OCI-LY7 (cell line): ENCODE results near the gene TCL1B. TPM values are rescaled to one million over a fixed set of nuclear protein-coding genes. Genes with fewer than 3 reads are reported as not detected.

ENCODE experiments used
- BruUV-seq: library from RNA; stranded (reverse); fragments of 400-500 nt; replicated peaks from 2 replicates; lab custom pipeline; 2021; lab: Mats Ljungman, UMichigan
- CTCF ChIA-PET: fragments of 300-600 bp; sonication (Branson Sonifier 250); formaldehyde crosslinking; loops from one replicate; lab custom pipeline; 2022; ENCODE audit warnings: antibody characterized with exemption; ENCODE audit not compliant: unreplicated experiment; lab: Charles Lee
- POLR2A ChIA-PET: fragments of 300-600 bp; sonication (Branson Sonifier 250); formaldehyde crosslinking; loops from one replicate; lab custom pipeline; 2022; ENCODE audit warnings: antibody characterized with exemption; lab: Charles Lee
- DNase-seq: peaks from one replicate; pipeline ENCODE4 v3.0.0-alpha.2; 2015; ENCODE audit warnings: low spot score
- H2AFZ ChIP-seq: fragments of 200-600 bp; sonication (generic), shearing (Covaris generic); 2 replicates; pipeline ENCODE4 v1.6.1; 2014; ENCODE audit warnings: mild to moderate bottlenecking, antibody characterized with exemption, low read length, moderate library complexity
- H3K27ac ChIP-seq: fragments of 200-600 bp; sonication (generic); 2 replicates; pipeline ENCODE4 v1.5.1; 2014; ENCODE audit warnings: mixed run types, low read depth, mild to moderate bottlenecking, moderate library complexity, low read length, inconsistent platforms; ENCODE audit not compliant: poor library complexity, severe bottlenecking
- H3K36me3 ChIP-seq: fragments of 200-600 bp; sonication (generic); 2 replicates; pipeline ENCODE4 v1.6.1; 2014; ENCODE audit warnings: mild to moderate bottlenecking, antibody characterized with exemption, low read length, moderate library complexity, mixed read lengths; ENCODE audit not compliant: insufficient read depth
- H3K4me1 ChIP-seq: fragments of 200-600 bp; sonication (generic); 2 replicates; pipeline ENCODE4 v1.5.1; 2014; ENCODE audit warnings: mild to moderate bottlenecking, low read length; ENCODE audit not compliant: insufficient read depth, poor library complexity, severe bottlenecking
- H3K4me2 ChIP-seq: fragments of 200-600 bp; sonication (generic); 2 replicates; pipeline ENCODE4 v1.6.1; 2014; ENCODE audit warnings: mild to moderate bottlenecking, low read length
- H3K4me3 ChIP-seq: fragments of 200-600 bp; sonication (generic); 2 replicates; pipeline ENCODE4 v1.5.1; 2014; ENCODE audit warnings: mild to moderate bottlenecking, low read depth, low read length; ENCODE audit not compliant: poor library complexity, severe bottlenecking
- H3K79me2 ChIP-seq: fragments of 200-600 bp; sonication (generic); 2 replicates; pipeline ENCODE4 v1.6.1; 2016; ENCODE audit warnings: low read depth, mild to moderate bottlenecking, low read length, moderate library complexity, mixed read lengths; ENCODE audit not compliant: insufficient read depth
- H3K9me2 ChIP-seq: fragments of 200-600 bp; sonication (generic); 2 replicates; pipeline ENCODE4 v1.6.1; 2016; ENCODE audit warnings: mild to moderate bottlenecking, low read length, mixed read lengths; ENCODE audit not compliant: insufficient read depth
- H3K9me3 ChIP-seq: fragments of 200-600 bp; sonication (generic); 2 replicates; pipeline ENCODE4 v1.6.1; 2014; ENCODE audit warnings: mild to moderate bottlenecking, mixed run types, low read length, mixed read lengths
- H4K20me1 ChIP-seq: fragments of 200-600 bp; sonication (generic); 2 replicates; pipeline ENCODE4 v1.6.1; 2014; ENCODE audit warnings: mild to moderate bottlenecking, antibody characterized with exemption, low read length, moderate library complexity, mixed read lengths; ENCODE audit not compliant: insufficient read depth
- EZH2phosphoT487 ChIP-seq: fragments of 200-600 bp; sonication (generic); IDR thresholded peaks from 2 replicates; pipeline ENCODE4 v1.6.1; 2018; ENCODE audit warnings: low read depth, borderline replicate concordance, mild to moderate bottlenecking, mixed run types, antibody characterized with exemption, low read length, moderate library complexity, mixed read lengths
- intact Hi-C: fragments of 100-400 bp; cut with micrococcal nuclease; formaldehyde crosslinking; loops from one replicate; pipeline ENCODE4 v1.10.0; 2022; ENCODE audit not compliant: unreplicated experiment
- total RNA-seq, 2 experiments: library from RNA; depleted of rRNA in 1 of 2; stranded (reverse); fragments of >200 nt in 1 of 2; shearing (Covaris generic) in 1 of 2; gene quantifications; 2 replicates each; pipeline ENCODE4 v1.2.3, GENCODE V29; 2014 to 2022
- TF ChIP-seq, protein P1 (sequence below): fragments of 200-600 bp; sonication (generic); conservative IDR thresholded peaks from 2 replicates; pipeline ENCODE4 v1.5.1; 2014; ENCODE audit warnings: mild to moderate bottlenecking, antibody characterized with exemption, low read length, moderate library complexity, mixed read lengths

The TCL1B gene
- total RNA-seq, 2 experiments from 2014 or later, result 5.6 to 75.2 TPM

DNA sequence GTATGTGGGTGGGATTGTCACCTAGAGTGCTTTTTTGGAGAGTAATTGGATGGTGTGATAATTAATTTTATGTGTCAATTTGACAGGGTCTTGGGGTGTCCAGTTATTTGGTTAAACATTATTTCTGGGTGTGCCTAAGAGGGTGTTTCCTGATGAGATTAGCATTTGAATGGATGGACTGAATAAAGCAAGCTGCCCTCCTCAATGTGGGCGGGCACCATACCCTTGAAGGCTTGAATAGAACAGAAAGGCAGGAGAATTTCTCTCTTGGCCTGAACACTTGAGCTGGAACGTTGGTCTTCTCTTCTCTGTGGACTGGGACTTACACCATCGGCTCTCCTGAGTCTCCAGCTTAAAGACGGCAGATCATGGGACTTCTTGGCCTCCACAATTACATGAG, 28.8 kb upstream of the TCL1B start:
- Histone ChIP-seq H4K20me1 (no peaks in the 10 kb centered on the region), H3K36me3 (no peaks in the 10 kb centered on the region), H3K4me2 (no peak overlapping the region), H3K79me2 (no peaks in the 10 kb centered on the region), H3K4me1 (peaks cover 95% of the 10 kb centered on the region), H3K9me3 (no peaks in the 10 kb centered on the region), H3K27ac (no peak overlapping the region), H2AFZ (no peak overlapping the region), H3K9me2 (no peaks in the 10 kb centered on the region), H3K4me3 (no peak overlapping the region)
- no TSS peak for BruUV-seq
- TF ChIP-seq EZH2phosphoT487, result no peak
- TF ChIP-seq, protein P1, sequence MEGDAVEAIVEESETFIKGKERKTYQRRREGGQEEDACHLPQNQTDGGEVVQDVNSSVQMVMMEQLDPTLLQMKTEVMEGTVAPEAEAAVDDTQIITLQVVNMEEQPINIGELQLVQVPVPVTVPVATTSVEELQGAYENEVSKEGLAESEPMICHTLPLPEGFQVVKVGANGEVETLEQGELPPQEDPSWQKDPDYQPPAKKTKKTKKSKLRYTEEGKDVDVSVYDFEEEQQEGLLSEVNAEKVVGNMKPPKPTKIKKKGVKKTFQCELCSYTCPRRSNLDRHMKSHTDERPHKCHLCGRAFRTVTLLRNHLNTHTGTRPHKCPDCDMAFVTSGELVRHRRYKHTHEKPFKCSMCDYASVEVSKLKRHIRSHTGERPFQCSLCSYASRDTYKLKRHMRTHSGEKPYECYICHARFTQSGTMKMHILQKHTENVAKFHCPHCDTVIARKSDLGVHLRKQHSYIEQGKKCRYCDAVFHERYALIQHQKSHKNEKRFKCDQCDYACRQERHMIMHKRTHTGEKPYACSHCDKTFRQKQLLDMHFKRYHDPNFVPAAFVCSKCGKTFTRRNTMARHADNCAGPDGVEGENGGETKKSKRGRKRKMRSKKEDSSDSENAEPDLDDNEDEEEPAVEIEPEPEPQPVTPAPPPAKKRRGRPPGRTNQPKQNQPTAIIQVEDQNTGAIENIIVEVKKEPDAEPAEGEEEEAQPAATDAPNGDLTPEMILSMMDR, result no peak
- POLR2A ChIA-PET, result interaction anchor here (10.0 kb wide), 1 partner anchor 11 kb away, joined by 127 read pairs; no protein-coding TSS in a partner anchor
- intact Hi-C loops, result no loop called here
- CTCF ChIA-PET, result no interaction called here
- no peak for DNase-seq

DNA sequence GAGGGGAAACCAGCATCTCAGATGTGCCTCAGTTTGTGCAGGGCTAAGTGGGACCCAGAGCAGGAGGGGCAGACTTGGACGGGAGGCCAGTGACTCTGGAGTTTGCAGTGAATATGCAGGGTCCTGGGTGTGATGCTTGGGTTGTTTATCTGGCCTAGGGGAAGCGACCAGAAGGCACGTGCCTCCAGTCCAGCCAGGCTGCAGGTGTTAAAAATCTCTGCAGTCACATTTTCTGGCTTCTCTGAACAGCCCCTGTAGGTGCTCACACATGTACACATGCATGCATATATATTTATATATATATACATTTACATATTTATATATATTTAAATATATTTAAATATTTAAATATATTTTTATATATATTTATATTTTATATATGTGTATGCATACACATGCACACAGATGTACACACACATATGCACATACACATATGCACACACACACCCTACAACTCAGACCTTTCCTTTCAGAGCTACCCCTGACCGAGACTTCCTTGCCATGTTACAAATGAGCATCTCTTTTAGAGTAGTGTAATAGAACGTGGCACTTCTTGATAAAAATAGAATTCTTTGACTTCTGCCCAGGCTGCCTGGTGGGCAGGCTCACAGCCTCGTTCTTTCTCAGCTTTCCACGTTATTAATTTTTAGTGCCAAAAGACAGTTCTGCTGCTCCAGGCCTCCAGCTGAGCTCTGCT, 26.8 kb upstream of the TCL1B start:
- BruUV-seq, result no TSS peak
- Histone ChIP-seq H4K20me1 (no peaks in the 10 kb centered on the region), H3K36me3 (no peaks in the 10 kb centered on the region), H3K9me2 (no peaks in the 10 kb centered on the region), H2AFZ (peak overlapping the region; percentile 33; the same call in 1 of the 2 replicates), H3K4me3 (no peak overlapping the region), H3K4me1 (peaks cover 95% of the 10 kb centered on the region), H3K9me3 (no peaks in the 10 kb centered on the region), H3K27ac (peak overlapping the region; percentile 98), H3K79me2 (no peaks in the 10 kb centered on the region), H3K4me2 (peak overlapping the region; percentile 79)
- intact Hi-C loops, result no loop called here
- ChIA-PET POLR2A (interaction anchor here (0.6 to 11.7 kb wide), 6 partner anchors 8 to 75 kb away, joined by 3 to 235 read pairs (median 6); no protein-coding TSS in a partner anchor), CTCF (no interaction called here)
- TF ChIP-seq, protein P1, result no peak
- TF ChIP-seq EZH2phosphoT487, result no peak
- DNase-seq, result peak; percentile 38

DNA sequence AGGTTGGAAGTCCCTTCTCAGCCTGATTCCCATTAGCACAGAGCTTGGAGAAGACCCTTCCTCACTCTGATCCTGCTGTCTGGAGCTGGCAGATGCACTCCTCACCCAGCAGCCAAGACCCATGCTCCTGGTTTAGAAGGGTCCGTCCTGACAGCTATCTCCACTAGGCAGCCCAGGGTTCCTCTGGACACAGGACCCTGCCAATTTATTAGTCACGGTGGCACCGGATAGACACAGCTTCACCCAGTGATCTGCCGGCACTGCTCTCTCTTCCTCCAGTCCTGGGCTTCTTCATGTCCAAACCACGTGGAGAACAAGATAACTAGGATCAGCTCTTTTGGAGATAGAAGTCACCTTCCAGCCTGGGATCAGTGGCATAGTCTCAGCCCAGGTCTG, 26.2 kb upstream of the TCL1B start:
- no peak for DNase-seq
- intact Hi-C loops, result loop anchor here (10.0 kb wide), 2 partner anchors 195 to 1705 kb away; no protein-coding TSS in a partner anchor
- BruUV-seq, result no TSS peak
- Histone ChIP-seq H3K9me3 (no peaks in the 10 kb centered on the region), H3K4me1 (peaks cover 95% of the 10 kb centered on the region), H4K20me1 (no peaks in the 10 kb centered on the region), H3K4me2 (peak overlapping the region; percentile 79), H3K36me3 (no peaks in the 10 kb centered on the region), H3K9me2 (no peaks in the 10 kb centered on the region), H2AFZ (peak overlapping the region; percentile 33; the same call in 1 of the 2 replicates), H3K79me2 (no peaks in the 10 kb centered on the region), H3K27ac (peak overlapping the region; percentile 98), H3K4me3 (no peak overlapping the region)
- CTCF ChIA-PET, result no interaction called here
- TF ChIP-seq, protein P1, result no peak
- TF ChIP-seq EZH2phosphoT487, result no peak
- POLR2A ChIA-PET, result interaction anchor here (0.6 to 13.1 kb wide), 6 partner anchors 8 to 74 kb away, joined by 3 to 235 read pairs (median 6); partner anchors contain the start of gene TCL1B
